HG03060 (cell line): ENCODE data around the gene SLC46A1.
"Not testable (repeated sequence)": the region's sequence is repeated elsewhere in the genome, so short reads cannot be mapped to it uniquely, and the experiment has no call there.

Experiments used
- ATAC-seq: cut with Tn5 transposase; IDR thresholded peaks from one replicate; pipeline ENCODE4 v1.9.1; 2021; ENCODE audit warnings: low read depth, moderate number of reproducible peaks; ENCODE audit not compliant: unreplicated experiment

The SLC46A1 gene

DNA sequence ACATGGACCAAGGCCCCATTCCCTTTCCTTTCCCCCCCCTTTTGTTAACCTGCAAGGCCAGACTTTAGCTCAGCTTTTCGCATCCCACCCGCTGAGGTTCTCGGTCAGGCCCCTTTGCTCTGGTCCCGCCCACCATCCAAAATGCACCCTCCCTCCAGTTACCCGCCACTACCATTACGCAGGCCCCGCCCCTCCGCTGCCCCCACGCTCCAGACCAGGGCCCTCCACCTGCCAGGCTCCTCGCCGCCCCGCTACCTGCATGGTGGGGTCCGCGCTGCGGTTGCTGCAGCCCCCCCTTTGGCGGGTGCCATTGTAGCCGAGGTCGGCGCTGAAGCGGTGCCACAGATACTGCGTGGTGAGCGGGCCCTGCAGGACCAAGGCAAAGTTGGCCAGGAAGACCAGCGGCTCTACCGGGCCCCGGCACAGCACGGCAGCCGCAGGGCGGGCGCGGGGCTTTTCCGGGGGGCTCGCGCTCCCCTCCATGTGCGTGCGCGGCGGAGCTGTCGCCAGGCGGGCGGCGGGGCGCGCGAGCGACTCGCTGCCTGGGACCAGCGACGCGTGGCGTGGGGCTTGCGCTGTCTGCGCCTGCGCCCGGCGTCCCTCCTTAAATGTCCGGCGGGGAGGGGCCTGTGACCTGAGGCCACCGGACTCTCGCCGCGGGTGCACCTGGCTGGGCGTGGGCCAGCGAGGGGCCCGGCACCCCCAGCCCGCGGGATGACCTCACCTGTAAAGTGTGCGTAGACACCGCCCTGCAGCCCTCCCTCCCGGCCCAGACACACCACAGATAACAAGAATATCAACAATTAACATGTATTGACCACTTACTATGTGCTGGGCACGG, at the start of gene SLC46A1:
Gene SLC46A1 (minus strand): TSS at position 581 of the 841 bp plus-strand sequence. CDS start 98 bp downstream, at position 483.
- ATAC-seq: no peak

- no peak for ATAC-seq
Observed at GRCh38 chr17:28449859-28450258, 43.8 kb upstream of the SLC46A1 start.

DNA sequence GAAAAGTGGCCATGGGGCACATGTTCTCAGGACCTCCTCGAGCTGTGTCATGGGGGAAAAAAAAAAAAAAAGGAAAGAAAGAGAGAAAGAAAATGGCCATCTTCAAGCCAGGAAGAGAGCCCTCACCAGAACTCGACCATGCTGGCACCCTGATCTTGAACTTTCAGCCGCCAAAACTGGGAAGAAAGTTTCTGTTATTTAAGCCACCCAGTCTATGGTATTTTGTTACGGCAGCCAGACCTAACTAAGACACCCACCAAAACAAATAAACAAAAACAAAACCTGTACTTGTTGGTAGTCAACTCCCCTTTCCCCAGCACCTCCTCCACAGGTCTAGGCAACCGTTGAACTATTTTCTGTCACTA, 41.4 kb upstream of the SLC46A1 start:
- no peak for ATAC-seq

DNA sequence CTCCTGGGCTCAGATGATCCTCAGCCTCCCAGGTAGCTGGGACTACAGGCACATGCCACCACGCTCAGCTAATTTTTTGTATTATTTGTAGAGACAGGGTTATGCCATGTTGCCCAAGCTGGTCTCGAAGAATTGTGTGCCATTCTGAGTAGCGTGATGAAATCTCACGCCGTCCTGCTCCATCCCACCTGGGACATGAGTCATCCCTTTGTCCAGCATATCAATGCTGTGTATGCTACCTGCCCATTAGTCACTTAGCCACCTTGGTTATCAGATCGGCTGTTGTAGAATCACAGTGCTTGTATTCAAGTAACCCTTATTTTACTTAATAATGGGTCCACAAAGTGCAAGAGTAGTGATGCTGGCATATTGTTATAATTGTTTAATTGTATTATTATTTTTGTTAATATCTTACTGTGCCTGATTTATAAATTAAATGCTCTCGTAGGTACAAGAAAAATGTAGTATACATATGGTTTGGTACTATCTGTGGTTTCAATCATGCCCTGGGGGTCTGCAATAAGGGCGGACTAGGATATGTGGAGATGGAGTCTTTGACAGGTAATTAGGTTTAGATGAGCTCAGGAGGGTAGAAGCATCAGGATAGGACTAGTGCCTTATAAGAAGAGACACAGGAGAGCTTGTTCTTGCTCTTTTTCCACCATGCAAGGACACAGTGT, 40.8 kb upstream of the SLC46A1 start:
- no peak for ATAC-seq

- ATAC-seq: no peak
Observed at GRCh38 chr17:28443901-28444638, 38.1 kb upstream of the SLC46A1 start.

- not testable (repeated sequence) for ATAC-seq
Observed at GRCh38 chr17:28434326-28434725, 28.3 kb upstream of the SLC46A1 start.

DNA sequence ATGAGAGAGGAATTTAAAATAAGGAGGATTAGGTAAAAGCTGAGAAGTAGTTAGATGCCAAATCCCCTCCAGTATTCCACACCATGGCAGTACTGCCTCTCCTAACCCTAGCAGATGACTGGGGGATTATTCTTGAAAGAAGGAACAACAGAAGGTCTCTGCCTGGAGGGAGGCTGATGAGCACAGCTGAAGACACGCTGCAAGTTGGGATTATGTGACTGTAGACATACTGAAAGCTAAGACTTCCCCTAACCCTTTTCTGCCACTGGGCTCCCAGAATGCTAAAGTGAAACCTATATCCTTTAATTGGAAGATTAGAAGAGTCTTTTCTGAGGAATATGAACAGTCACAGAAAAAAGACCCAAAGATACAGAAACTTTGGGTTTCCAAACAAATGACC, 27.7 kb upstream of the SLC46A1 start:
- no peak for ATAC-seq

GRCh38 chr17:28427982-28428381, 22.0 kb upstream of the SLC46A1 start:
- ATAC-seq: not testable (repeated sequence)

- no peak for ATAC-seq
Observed at GRCh38 chr17:28427371-28427770, 21.4 kb upstream of the SLC46A1 start.

DNA sequence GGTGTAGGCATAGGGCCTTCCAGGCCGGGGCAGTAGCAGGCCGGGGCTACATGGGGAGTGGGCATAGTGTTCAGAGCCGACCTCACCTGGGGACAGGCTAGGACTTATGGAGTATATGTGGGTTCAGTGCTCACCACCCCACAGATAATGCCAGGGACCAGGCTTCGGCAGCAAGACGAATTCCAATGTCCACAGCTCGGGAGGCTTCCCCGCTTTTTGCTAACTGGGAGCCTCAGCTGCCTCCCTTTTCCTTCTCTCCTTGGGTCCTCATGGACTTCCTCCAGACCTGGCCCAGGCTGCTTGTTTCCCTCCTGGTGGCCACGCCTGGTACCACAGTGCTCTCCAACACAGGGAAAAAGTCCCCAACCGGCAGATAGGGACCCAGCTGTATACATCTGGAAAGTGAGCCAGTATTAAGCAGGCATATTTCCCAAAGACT, 20.1 kb upstream of the SLC46A1 start:
- ATAC-seq: no peak

DNA sequence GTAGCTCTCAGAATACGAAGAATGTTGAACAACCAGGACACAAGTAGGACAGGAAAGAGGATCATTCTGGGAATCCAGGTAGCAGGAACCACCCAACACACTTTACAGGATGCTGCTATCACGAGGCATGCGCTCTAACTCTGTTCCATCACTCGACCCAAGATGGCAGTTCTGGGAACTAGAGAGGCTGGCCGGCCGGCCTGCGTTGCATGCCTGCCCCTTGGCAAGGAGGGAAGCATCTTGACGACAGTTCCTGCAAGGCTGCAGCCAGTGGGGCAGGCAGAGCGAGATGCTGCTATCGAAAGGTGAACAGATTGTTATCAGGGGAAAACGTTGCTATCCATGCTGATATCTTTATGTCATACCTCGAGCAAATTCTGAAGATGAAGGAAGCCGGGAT, 19.2 kb upstream of the SLC46A1 start:
- ATAC-seq: no peak

- ATAC-seq: no peak
Observed at GRCh38 chr17:28421787-28422305, 15.8 kb upstream of the SLC46A1 start.

DNA sequence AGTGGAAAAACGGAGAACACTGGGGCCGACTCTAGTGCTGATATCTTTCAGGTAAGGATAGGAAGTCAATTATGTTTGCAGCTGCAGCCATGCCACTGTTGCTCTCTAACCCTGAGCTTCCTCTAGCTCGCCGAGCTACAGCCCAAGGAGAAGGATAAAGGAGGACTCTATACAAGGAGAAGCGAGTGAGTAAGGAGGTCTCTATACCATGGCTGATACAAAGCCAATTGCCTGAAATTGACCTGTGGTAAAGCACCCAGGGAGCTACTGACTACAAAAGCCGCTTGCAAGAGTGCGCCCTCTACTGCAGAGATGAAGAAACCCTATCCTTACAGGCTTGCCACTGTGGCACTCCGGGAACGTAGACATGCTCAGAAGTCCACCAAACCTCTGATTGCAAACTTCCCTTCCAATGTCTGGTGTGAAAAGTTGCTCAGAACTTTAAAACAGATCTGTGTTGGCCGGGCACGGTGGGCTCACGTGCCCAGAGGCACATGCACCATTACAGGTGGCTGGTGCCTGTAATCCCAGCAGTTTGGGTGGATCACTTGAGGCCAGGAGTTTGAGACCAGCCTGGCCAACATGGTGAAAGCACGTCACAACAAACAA, 10.8 kb upstream of the SLC46A1 start:
- no peak for ATAC-seq

GRCh38 chr17:28415886-28416285, 9.9 kb upstream of the SLC46A1 start:
- no peak for ATAC-seq

DNA sequence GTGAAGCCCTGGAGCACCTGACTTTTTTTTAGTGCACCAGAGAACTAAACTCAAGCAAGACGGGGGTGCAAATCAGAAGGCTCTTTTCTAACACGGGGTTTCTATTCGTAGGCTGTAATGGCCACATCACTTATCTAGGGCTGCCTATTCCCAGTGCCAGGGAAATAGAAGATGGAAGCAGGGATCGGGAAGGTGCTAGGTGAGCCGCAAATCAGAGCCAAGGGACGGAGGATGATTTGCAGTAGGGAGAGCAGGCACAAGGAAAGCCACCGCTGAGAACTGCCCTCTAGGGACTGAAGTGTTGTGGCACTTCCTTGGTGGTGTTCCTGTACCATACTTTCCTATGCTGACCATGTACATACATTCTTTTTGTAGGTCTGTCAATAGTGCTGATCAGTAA, 7.8 kb upstream of the SLC46A1 start:
- no peak for ATAC-seq

DNA sequence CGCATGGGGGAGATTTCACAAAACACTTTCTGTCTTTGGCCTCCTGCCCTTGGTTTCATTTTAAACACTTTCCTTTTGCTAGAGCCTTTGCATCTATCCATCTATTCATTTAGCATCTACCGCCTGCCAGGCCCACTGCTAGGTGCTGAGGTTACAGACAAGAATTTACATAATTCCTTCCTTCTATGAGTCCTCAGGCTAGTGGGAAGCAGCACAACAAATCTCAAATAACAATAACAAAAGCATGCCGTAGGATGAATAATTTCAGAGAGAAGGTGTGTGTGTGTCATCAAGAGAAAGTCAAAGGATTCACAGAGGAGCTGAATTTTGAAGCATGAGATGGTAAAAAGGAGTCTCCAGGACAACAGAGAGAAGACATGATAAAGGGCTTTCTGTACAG, 6.1 kb upstream of the SLC46A1 start:
- ATAC-seq: no peak

- no peak for ATAC-seq
Observed at GRCh38 chr17:28407974-28408306, 1.9 kb upstream of the SLC46A1 start.

DNA sequence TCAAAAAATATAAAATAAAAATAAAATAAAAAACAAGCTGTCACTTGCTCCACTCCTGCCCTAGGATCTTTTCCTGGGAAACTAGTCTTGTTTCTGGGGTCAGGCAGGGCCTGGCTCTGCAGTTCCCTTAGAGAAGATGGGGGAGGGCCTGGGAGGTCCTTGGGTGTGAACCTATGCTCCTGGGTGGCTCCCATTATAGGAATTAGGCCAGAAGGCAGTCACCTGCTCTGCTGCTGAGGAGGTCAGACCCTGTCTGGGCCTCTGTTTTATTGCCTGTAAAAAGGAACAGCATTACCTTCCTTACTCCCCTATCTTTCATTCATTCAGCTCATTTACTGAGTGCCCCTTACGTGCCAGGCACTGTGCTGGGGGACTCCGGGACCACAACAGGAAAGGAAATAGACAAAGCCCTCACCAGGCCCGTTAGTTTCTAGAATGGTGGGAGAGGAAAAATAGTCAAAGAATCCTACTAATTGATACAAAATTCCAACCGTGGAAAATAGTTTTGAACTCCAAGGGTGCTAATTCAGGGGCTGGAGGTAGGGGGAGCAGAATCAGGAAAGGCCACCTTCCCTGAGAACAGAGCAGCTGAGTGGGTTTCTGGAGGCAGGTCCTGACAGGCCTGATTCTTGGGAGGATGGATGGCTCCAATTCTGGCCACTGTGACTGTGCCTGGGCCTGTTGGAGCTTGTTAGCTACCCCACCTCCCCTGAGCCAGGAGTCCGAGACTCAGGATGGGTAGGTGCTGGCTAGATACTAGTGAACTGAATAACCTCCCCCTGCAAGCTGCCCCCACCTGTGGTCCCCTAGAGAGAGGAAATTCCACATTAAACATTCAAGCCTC, 1.3 kb upstream of the SLC46A1 start:
- ATAC-seq: no peak

- no peak for ATAC-seq
Observed at GRCh38 chr17:28406473-28406814, 432 bp upstream of the SLC46A1 start.
